Dermis blood vessel endothelial cell (primary cell): ENCODE results near the gene MMP21. TPM values are rescaled to one million over a fixed set of nuclear protein-coding genes. Genes with fewer than 3 reads are reported as not detected.
A peak's percentile ranks its signal among the peaks of the same experiment; 100 is the strongest.

Experiments
- DNase-seq: peaks from one replicate; pipeline ENCODE4 v3.0.0; 2010
- total RNA-seq: library from RNA; depleted of rRNA; stranded (reverse); fragments of >200 nt; gene quantifications from 2 replicates; pipeline ENCODE4 v1.2.3, GENCODE V29; 2014

Gene MMP21
- total RNA-seq, 1 donor from 2014 or later, result 0.34 TPM

- no peak for DNase-seq
Observed at GRCh38 chr10:125762692-125763648, 12.7 kb downstream of the MMP21 start.

GRCh38 chr10:125761961-125762360 lies 13.7 kb downstream of the MMP21 start:
- DNase-seq, result no peak

GRCh38 chr10:125757742-125758141 lies 17.9 kb downstream of the MMP21 start:
- peak; percentile 18 for DNase-seq

- DNase-seq, result no peak
Observed at GRCh38 chr10:125756853-125757487, 18.7 kb downstream of the MMP21 start.

- peak; percentile 35 for DNase-seq
Observed at GRCh38 chr10:125756196-125756595, 19.4 kb downstream of the MMP21 start.

GRCh38 chr10:125747417-125747816 lies 28.2 kb downstream of the MMP21 start:
- no peak for DNase-seq

GRCh38 chr10:125744909-125745308 lies 30.7 kb downstream of the MMP21 start:
- no peak for DNase-seq

GRCh38 chr10:125742465-125742864 lies 33.2 kb downstream of the MMP21 start:
- peak; percentile 33 for DNase-seq

- no peak for DNase-seq
Observed at GRCh38 chr10:125739994-125740679, 35.5 kb downstream of the MMP21 start.

- no peak for DNase-seq
Observed at GRCh38 chr10:125738206-125738605, 37.4 kb downstream of the MMP21 start.

GRCh38 chr10:125734823-125735222 lies 40.8 kb downstream of the MMP21 start:
- DNase-seq, result peak; percentile 9

GRCh38 chr10:125734148-125734547 lies 41.5 kb downstream of the MMP21 start:
- no peak for DNase-seq

- DNase-seq, result no peak
Observed at GRCh38 chr10:125727436-125727835, 48.2 kb downstream of the MMP21 start.

- no peak for DNase-seq
Observed at GRCh38 chr10:125726914-125727313, 48.7 kb downstream of the MMP21 start.

GRCh38 chr10:125722811-125723210 lies 52.8 kb downstream of the MMP21 start:
- DNase-seq, result peak; percentile 84

- DNase-seq, result no peak
Observed at GRCh38 chr10:125721035-125721434, 54.6 kb downstream of the MMP21 start.

GRCh38 chr10:125720002-125720382 lies 55.6 kb downstream of the MMP21 start:
- DNase-seq, result no peak

- DNase-seq, result peak; percentile 99
Observed at GRCh38 chr10:125719173-125720001, 56.2 kb downstream of the MMP21 start, which contains the start of gene EDRF1. EDRF1 (plus strand) TSS chr10:125719709; CDS start chr10:125719808, 99 bp downstream.
